Activated CD4-positive, alpha-beta T cell treated with anti-CD3 and anti-CD28 coated beads, Interleukin-2, amount 50 U/mL, for 1 hour (primary cell): Measurements from ENCODE around the gene RRM2.
"Not testable (repeated sequence)": the region's sequence is repeated elsewhere in the genome, so short reads cannot be mapped to it uniquely, and the experiment has no call there.

Experiments used
- DNase-seq: peaks from one replicate; pipeline ENCODE4 v3.0.0-alpha.2; 2020

Gene RRM2

GRCh38 chr2:10091889-10092244 is 30.7 kb upstream of the RRM2 start:
- DNase-seq, result not testable (repeated sequence)

- DNase-seq, result no peak
Measured at GRCh38 chr2:10094271-10094814, 28.2 kb upstream of the RRM2 start.

- DNase-seq, result no peak
Measured at GRCh38 chr2:10095175-10095574, 27.4 kb upstream of the RRM2 start.

GRCh38 chr2:10096641-10097040 is 25.9 kb upstream of the RRM2 start:
- no peak for DNase-seq

- DNase-seq, result peak; percentile 28
Measured at GRCh38 chr2:10097352-10098148, 25.0 kb upstream of the RRM2 start.

- no peak for DNase-seq
Measured at GRCh38 chr2:10101491-10101890, 21.0 kb upstream of the RRM2 start.

- no peak for DNase-seq
Measured at GRCh38 chr2:10103179-10103578, 19.4 kb upstream of the RRM2 start.

- not testable (repeated sequence) for DNase-seq
Measured at GRCh38 chr2:10104906-10105305, 17.6 kb upstream of the RRM2 start.

- no peak for DNase-seq
Measured at GRCh38 chr2:10109311-10109710, 13.2 kb upstream of the RRM2 start.

- no peak for DNase-seq
Measured at GRCh38 chr2:10119027-10119325, 3.6 kb upstream of the RRM2 start.

GRCh38 chr2:10119601-10120157 is 2.9 kb upstream of the RRM2 start:
- no peak for DNase-seq

GRCh38 chr2:10120158-10120876 is 2.2 kb upstream of the RRM2 start:
- DNase-seq, result peak; percentile 90

GRCh38 chr2:10120877-10121574 is 1.5 kb upstream of the RRM2 start:
- no peak for DNase-seq

- no peak for DNase-seq
Measured at GRCh38 chr2:10123281-10123680, 742 bp downstream of the RRM2 start.

GRCh38 chr2:10124538-10125045 is 2.1 kb downstream of the RRM2 start:
- peak; percentile 33 for DNase-seq

- no peak for DNase-seq
Measured at GRCh38 chr2:10125842-10126631, 3.5 kb downstream of the RRM2 start.

- no peak for DNase-seq
Measured at GRCh38 chr2:10126632-10127026, 4.1 kb downstream of the RRM2 start.

- DNase-seq, result no peak
Measured at GRCh38 chr2:10128420-10128819, 5.9 kb downstream of the RRM2 start.

- DNase-seq, result no peak
Measured at GRCh38 chr2:10129490-10129889, 7.0 kb downstream of the RRM2 start.

GRCh38 chr2:10132043-10132575 is 9.6 kb downstream of the RRM2 start:
- DNase-seq, result no peak

GRCh38 chr2:10132596-10132995 is 10.1 kb downstream of the RRM2 start:
- no peak for DNase-seq

GRCh38 chr2:10132996-10133647 is 10.6 kb downstream of the RRM2 start:
- DNase-seq, result no peak
